Measurements from ENCODE around the gene RAB27A.

RAB27A gene

GRCh38 chr15:55238877-55239276, 50.7 kb downstream of the RAB27A start:
- in situ Hi-C loops (cut with MboI; ENCODE audit: low pct_unique_long_range_greater_than_20kb, low sequenced_read_pairs, unreplicated experiment): no loop called here
- TF ChIP-seq CTCF (IDR thresholded peaks at IDR 0.05; ENCODE audit: extremely low read depth, insufficient read depth, missing control alignments): no peak
- DNase-seq (ENCODE audit: low spot score): no peak

GRCh38 chr15:55237219-55238130, 52.1 kb downstream of the RAB27A start:
- no peak for DNase-seq (ENCODE audit: low spot score)
- in situ Hi-C loops (cut with MboI; ENCODE audit: low pct_unique_long_range_greater_than_20kb, low sequenced_read_pairs, unreplicated experiment): no loop called here
- TF ChIP-seq CTCF (IDR thresholded peaks at IDR 0.05; ENCODE audit: extremely low read depth, insufficient read depth, missing control alignments): no peak

GRCh38 chr15:55235546-55236036, 54.0 kb downstream of the RAB27A start:
- TF ChIP-seq CTCF (IDR thresholded peaks at IDR 0.05; ENCODE audit: extremely low read depth, insufficient read depth, missing control alignments): no peak
- in situ Hi-C loops (cut with MboI; ENCODE audit: low pct_unique_long_range_greater_than_20kb, low sequenced_read_pairs, unreplicated experiment): no loop called here
- DNase-seq (ENCODE audit: low spot score): no peak

GRCh38 chr15:55234800-55235104, 54.9 kb downstream of the RAB27A start:
- in situ Hi-C loops (cut with MboI; ENCODE audit: low pct_unique_long_range_greater_than_20kb, low sequenced_read_pairs, unreplicated experiment): no loop called here

GRCh38 chr15:55234104-55234799, 55.4 kb downstream of the RAB27A start:
- in situ Hi-C loops (cut with MboI; ENCODE audit: low pct_unique_long_range_greater_than_20kb, low sequenced_read_pairs, unreplicated experiment): no loop called here
- no peak for TF ChIP-seq CTCF (IDR thresholded peaks at IDR 0.05; ENCODE audit: extremely low read depth, insufficient read depth, missing control alignments)
- no peak for DNase-seq (ENCODE audit: low spot score)

More at GRCh38 chr15:55234800-55235104, 54.9 kb downstream of the RAB27A start:
- DNase-seq (ENCODE audit: low spot score): no peak
- TF ChIP-seq CTCF (IDR thresholded peaks at IDR 0.05; ENCODE audit: extremely low read depth, insufficient read depth, missing control alignments): no peak

- DNase-seq (ENCODE audit: low spot score): no peak
- no peak for TF ChIP-seq CTCF (IDR thresholded peaks at IDR 0.05; ENCODE audit: extremely low read depth, insufficient read depth, missing control alignments)
- in situ Hi-C loops (cut with MboI; ENCODE audit: low pct_unique_long_range_greater_than_20kb, low sequenced_read_pairs, unreplicated experiment): no loop called here
Measured at GRCh38 chr15:55231455-55231854, 58.2 kb downstream of the RAB27A start.

Measured in GM13977 (cell line).